CD4-positive, alpha-beta T cell treated with Interleukin-6 at 100 ng/mL for 8 hours (primary cell): ENCODE measurements around the gene ANKAR.
"Not testable (repeated sequence)": the region's sequence is repeated elsewhere in the genome, so short reads cannot be mapped to it uniquely, and the experiment has no call there.

Experiments
- DNase-seq: peaks from one replicate; pipeline ENCODE4 v3.0.0-alpha.2; 2020; ENCODE audit warnings: mixed read lengths, low spot score

ANKAR gene

GRCh38 chr2:189658306-189659212 lies 15.9 kb upstream of the ANKAR start:
- DNase-seq: peak; percentile 50

GRCh38 chr2:189659734-189660133 lies 14.7 kb upstream of the ANKAR start:
- DNase-seq: no peak

GRCh38 chr2:189660803-189661147 lies 13.7 kb upstream of the ANKAR start:
- DNase-seq: no peak

DNA sequence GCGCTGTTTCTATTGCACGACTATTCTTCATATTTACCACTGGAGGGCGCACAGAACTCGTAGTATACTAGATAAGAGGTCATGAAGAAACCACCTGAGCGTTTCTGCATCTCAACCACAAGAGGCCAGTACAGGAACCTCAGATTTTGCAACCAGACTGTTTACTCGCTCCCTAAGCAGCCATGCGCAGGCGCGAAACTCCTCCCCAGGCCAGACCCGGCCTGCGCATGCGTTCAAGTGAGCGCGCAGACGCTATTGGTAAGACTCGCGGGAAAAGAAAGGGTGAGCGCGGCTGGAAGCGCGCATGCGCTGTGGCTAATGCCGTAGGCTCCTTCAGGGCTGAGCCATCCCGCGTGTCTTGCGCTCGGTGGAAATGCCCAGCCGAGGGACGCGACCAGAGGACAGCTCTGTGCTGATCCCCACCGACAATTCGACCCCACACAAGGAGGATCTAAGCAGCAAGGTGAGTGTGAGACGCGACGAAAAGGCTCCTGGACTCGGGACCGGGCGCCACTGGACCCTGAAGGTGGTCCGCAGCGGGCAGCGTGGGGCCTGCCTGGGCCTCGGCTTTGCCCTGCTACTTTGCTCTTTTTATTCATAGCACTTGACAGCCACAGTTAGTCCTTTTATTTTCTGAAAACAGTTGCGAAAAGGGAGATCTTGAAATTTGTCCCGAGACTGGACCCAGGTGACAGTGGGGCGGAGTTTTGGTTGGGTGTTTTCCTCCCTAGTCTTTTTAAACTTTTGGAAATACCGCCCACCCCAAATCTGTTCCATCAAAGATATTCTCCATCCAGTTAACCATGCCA lies 13.1 kb upstream of the ANKAR start, which contains the start of gene ASNSD1:
ASNSD1 (plus strand) TSS at position 312 of the 809 bp plus-strand sequence. CDS start 4,674 bp downstream, outside the sequence.
- DNase-seq: peak; percentile 100

DNA sequence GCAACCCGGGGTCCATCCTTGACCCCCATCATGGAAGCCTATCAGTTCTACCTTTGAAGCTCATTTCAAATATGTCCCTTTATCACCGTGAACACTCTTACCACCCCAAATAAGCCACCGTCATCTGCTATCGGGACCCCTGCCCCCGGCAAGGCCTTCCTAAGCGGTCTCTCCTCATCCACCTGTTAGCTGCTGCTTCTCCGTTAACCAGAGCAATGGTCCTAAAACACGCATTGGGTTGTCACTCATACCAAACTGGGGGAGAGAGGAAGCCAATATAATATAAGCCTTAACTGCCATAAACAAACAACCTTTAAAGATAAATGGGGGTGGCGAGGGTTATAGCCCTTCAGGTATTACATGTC lies 12.5 kb upstream of the ANKAR start:
- no peak for DNase-seq

- no peak for DNase-seq
Measured at GRCh38 chr2:189662669-189663226, 11.7 kb upstream of the ANKAR start.

GRCh38 chr2:189663319-189663718 lies 11.2 kb upstream of the ANKAR start:
- not testable (repeated sequence) for DNase-seq

DNA sequence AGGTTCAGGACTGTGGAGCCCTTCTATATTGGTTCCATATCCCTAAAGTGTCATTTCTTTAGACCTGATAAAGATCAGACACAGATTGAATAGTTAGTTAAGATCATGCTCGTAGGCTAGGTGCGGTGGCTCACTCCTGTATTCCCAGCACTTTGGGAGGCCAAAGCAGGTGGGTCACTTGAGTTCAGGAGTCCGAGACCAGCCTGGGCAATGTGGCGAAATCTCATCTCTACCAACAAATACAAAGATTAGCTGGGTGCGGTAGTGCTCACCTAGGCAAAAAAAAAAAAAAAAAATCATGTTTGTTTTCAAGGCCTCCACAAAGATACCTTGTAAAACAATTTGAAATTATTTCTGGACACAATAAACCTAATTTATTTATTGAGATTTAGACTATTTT lies 4.6 kb upstream of the ANKAR start:
- no peak for DNase-seq

- DNase-seq: no peak
Measured at GRCh38 chr2:189673661-189674373, 653 bp upstream of the ANKAR start.

DNA sequence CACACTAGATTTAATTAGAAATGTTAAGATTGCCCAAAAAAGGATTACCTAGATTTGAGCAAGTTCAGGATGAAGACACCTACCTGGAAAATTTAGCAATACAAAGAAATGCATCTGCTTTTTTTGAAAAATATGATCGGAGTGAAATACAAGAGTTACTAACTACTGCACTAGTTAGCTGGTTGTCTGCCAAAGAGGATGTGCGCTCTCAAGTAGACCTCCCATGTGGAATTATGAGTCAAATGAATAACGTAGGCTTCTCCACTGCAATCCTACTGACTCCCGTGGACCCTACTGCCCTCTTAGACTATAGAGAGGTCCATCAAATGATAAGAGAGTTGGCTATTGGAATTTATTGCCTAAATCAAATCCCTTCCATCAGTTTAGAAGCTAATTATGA lies 2.0 kb downstream of the ANKAR start:
- DNase-seq: no peak

GRCh38 chr2:189679226-189679625 lies 4.8 kb downstream of the ANKAR start:
- no peak for DNase-seq

GRCh38 chr2:189681203-189681602 lies 6.7 kb downstream of the ANKAR start:
- DNase-seq: no peak

DNA sequence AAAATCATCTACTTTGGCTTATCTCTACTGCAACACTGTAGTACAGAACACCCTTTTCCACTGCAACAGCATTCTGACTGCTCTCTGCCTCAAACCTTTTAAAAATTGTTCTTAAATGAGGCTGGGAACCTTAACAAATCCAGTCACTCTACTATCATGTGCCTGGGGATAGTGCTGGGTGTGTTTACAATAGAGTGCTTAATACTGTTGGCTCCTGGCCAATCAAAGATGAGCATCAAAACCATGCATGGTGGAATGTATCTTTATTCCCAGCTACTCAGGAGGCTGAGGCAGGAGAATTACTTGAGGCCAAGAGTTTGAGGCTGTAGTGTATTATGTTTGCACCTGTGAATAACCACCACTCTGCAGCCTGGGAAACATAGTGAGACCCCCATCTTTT lies 7.4 kb downstream of the ANKAR start:
- no peak for DNase-seq

DNA sequence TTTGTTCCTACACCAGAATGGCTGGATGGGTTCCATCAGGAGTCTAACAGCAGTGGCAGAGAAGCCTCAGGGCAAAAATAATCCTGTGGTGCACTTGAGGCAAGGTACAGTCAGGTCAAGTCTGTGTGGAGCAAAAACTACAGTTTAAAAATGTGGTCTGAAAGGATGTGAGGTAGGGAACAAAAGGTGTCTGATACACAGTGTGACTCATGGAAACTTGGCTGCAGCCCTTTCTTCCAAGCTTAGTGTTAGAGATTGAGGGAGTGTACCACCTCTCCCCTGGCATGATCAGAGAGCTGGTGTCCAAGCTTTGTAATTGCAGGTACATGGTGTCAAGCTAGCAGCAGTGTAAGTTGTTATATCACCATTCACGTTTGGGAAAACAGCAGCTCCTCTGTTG lies 8.9 kb downstream of the ANKAR start:
- DNase-seq: no peak

GRCh38 chr2:189684811-189685210 lies 10.3 kb downstream of the ANKAR start:
- DNase-seq: no peak

GRCh38 chr2:189685540-189686229 lies 11.2 kb downstream of the ANKAR start:
- no peak for DNase-seq

- DNase-seq: not testable (repeated sequence)
Measured at GRCh38 chr2:189687796-189688195, 13.3 kb downstream of the ANKAR start.

DNA sequence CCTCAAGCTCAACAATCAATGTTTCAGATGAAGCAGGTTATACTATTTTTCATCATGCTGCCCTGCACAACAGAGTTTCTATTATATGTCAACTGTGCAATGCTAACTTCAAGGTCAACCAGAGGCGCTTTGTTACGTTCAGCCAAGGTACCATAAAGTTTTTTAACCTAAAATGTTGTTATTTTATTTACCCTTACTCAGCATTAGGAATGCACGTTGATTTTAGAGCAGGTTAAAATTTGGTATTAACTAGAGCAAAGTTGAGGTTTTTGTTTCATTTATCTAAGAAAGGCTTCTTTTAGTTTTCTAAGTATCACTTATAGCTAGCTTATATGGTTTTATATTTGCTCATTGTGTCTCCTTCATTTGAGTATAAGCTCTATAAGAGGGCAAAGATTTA lies 21.8 kb downstream of the ANKAR start:
- no peak for DNase-seq

- DNase-seq: peak; percentile 50
Measured at GRCh38 chr2:189698020-189698887, 23.8 kb downstream of the ANKAR start.

GRCh38 chr2:189700681-189701080 lies 26.2 kb downstream of the ANKAR start:
- DNase-seq: no peak

DNA sequence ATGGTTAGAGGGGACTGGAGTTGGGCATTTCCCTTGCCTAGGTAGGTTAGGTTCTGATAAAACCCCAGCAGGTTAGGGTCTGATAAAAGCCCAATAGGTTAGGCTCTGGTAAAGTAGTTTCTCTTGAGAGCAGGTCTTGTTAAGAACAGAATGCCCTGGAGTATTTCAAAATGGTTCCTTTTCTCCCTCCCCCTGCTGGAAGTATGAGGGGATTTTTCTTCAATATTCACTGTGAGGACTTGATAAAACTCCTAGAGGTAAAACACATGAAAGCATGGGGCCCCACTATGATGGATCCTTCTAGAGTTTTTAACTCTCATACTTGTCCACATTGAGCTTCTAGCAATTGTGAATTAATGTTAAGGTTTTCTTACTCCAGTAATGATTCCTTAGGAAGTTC lies 27.6 kb downstream of the ANKAR start:
- no peak for DNase-seq
